Vagina (tissue), 2 donors: ENCODE data around the gene ANKRD52. TPM values are rescaled to one million over a fixed set of nuclear protein-coding genes. Genes with fewer than 3 reads are reported as not detected.

Experiments used
- DNase-seq, 2 donors: peaks; one replicate each; pipeline ENCODE4 v3.0.0-alpha.2; 2017; ENCODE audit errors: extremely low spot score in 2 of 2
- H3K27ac ChIP-seq: fragments of 200-600 bp; sonication (generic); one replicate; pipeline ENCODE4 v1.5.1; 2019
- H3K27me3 ChIP-seq: fragments of 200-600 bp; sonication (generic); one replicate; pipeline ENCODE4 v1.5.1; 2019
- H3K36me3 ChIP-seq, 2 donors: fragments of 200-600 bp; sonication (generic); one replicate each; pipeline ENCODE4 v1.5.1; 2017 to 2019
- H3K4me1 ChIP-seq: fragments of 200-600 bp; sonication (generic); one replicate; pipeline ENCODE4 v1.5.1; 2019
- H3K4me3 ChIP-seq, 2 donors: fragments of 200-600 bp; sonication (generic); 1 replicate in 1 of 2; 2 replicates in 1 of 2; pipeline ENCODE4 v1.5.1; 2016 to 2019
- H3K9me3 ChIP-seq: fragments of 200-600 bp; sonication (generic); one replicate; pipeline ENCODE4 v1.5.1; 2019
- POLR2A ChIP-seq, 2 donors: fragments of 450-650 bp; IDR thresholded peaks; one replicate each; pipeline ENCODE4 v1.6.1; 2017; ENCODE audit warnings: antibody characterized with exemption in 2 of 2, mild to moderate bottlenecking in 2 of 2, moderate library complexity in 2 of 2
- POLR2AphosphoS5 ChIP-seq, 2 donors: sonication (generic); formaldehyde crosslinking; IDR thresholded peaks; one replicate each; pipeline ENCODE4 v1.9.0; 2017; ENCODE audit warnings: antibody characterized with exemption in 2 of 2, mild to moderate bottlenecking in 2 of 2, low read depth in 1 of 2; ENCODE audit not compliant: insufficient read depth in 1 of 2
- intact Hi-C: fragments of 100-400 bp; cut with DNase I; formaldehyde crosslinking; loops from one replicate; pipeline ENCODE4 v1.15.1; 2023
- total RNA-seq: library from RNA; depleted of rRNA; stranded (reverse); fragments of >200 nt; gene quantifications from one replicate; pipeline ENCODE4 v1.2.3, GENCODE V29; 2016
- TF ChIP-seq, protein P1 (sequence below), 3 experiments: fragments of 450-650 bp in 2 of 3; fragments of 200-600 bp in 1 of 3; sonication (generic) in 1 of 3; IDR thresholded peaks; one replicate each; pipeline ENCODE4 v1.5.1; 2017 to 2019; ENCODE audit warnings: antibody characterized with exemption in 3 of 3, mild to moderate bottlenecking in 2 of 3, moderate library complexity in 2 of 3

The ANKRD52 gene
- total RNA-seq, 1 donor from 2014 or later: 22.6 TPM

DNA sequence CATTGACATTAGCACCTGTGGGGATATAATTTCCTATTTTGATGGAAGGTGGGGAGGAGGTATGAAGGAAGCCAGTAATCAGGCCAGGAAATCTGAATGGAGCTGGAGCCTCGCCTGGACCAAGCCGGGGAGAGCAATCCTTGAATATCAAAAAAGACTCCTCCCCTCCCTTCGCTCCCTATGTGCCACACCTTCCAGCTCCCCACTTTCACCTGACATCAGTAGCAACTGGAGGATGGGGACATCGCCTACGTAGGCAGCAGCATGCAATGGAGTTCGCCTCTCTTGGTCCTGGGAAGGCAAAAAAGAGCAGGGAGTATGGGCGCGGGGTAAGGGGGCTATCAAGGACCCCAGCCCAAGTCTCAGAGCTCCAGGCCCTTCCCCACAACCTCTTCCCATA lies 1.1 kb downstream of the ANKRD52 start:
- intact Hi-C loops: no loop called here

DNA sequence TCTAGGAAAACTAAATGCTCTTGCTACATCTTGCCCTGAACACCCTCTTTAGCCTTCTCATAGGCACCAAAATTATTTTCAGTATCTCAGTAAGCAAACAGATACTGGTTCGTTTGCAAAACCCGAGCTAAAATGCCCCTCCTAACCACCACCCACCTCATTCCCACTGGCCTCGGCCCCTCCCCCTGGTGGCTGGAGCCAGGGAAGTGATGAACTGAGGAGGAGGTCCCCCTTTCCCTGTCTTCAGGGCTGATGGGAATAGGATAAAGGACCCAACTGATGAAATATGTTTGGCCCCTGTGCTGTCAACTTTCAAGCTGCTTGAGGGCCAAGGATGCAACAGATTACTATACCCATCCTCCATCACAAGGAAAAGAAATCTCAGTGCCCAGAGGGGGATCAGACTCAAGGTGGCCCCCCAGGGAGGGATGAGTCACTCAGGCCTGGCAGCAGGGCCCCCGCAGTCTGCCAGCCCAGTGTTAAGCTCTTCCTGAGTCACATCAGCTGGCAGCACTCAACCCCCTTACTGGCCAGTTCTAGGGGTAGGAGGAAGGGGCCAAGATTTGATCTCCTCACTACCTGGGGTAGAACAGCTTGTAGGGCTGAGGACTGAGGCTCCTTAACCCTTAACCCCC lies 1.7 kb downstream of the ANKRD52 start:
- TF ChIP-seq POLR2A (IDR thresholded peaks at IDR 0.05): no peak
- TF ChIP-seq, protein P1, sequence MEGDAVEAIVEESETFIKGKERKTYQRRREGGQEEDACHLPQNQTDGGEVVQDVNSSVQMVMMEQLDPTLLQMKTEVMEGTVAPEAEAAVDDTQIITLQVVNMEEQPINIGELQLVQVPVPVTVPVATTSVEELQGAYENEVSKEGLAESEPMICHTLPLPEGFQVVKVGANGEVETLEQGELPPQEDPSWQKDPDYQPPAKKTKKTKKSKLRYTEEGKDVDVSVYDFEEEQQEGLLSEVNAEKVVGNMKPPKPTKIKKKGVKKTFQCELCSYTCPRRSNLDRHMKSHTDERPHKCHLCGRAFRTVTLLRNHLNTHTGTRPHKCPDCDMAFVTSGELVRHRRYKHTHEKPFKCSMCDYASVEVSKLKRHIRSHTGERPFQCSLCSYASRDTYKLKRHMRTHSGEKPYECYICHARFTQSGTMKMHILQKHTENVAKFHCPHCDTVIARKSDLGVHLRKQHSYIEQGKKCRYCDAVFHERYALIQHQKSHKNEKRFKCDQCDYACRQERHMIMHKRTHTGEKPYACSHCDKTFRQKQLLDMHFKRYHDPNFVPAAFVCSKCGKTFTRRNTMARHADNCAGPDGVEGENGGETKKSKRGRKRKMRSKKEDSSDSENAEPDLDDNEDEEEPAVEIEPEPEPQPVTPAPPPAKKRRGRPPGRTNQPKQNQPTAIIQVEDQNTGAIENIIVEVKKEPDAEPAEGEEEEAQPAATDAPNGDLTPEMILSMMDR (IDR thresholded peaks at IDR 0.05): no peak
- no peak for TF ChIP-seq POLR2AphosphoS5 (IDR thresholded peaks at IDR 0.05; ENCODE audit: insufficient read depth in 1 of 2, low read depth in 1 of 2)
- Histone ChIP-seq H3K36me3 (peaks cover 12 to 50% of the 10 kb centered on the region in 2 donors), H3K27me3 (no peaks in the 10 kb centered on the region), H3K9me3 (no peaks in the 10 kb centered on the region), H3K27ac (peak overlapping the region; percentile 84), H3K4me3 (peak overlapping the region in 1 of 2 donors; percentile 93), H3K4me1 (peaks cover 25% of the 10 kb centered on the region)
- no peak for DNase-seq
- intact Hi-C loops: no loop called here

More for the DNA sequence above, 1.1 kb downstream of the ANKRD52 start:
- Histone ChIP-seq H3K9me3 (no peaks in the 10 kb centered on the region), H3K27ac (peak overlapping the region; percentile 84), H3K36me3 (peaks cover 12 to 43% of the 10 kb centered on the region in 2 donors), H3K27me3 (no peaks in the 10 kb centered on the region), H3K4me1 (peaks cover 25% of the 10 kb centered on the region), H3K4me3 (peak overlapping the region; percentile 93 to 99)
- TF ChIP-seq, protein P1 (IDR thresholded peaks at IDR 0.05): no peak
- TF ChIP-seq POLR2AphosphoS5 (IDR thresholded peaks at IDR 0.05; ENCODE audit: insufficient read depth in 1 of 2, low read depth in 1 of 2) (no peak), POLR2A (IDR thresholded peaks at IDR 0.05) (no peak)
- DNase-seq: no peak

GRCh38 chr12:56255671-56256070 lies 2.5 kb downstream of the ANKRD52 start:
- TF ChIP-seq, protein P1 (IDR thresholded peaks at IDR 0.05): no peak
- no peak for TF ChIP-seq POLR2A (IDR thresholded peaks at IDR 0.05)
- no peak for TF ChIP-seq POLR2AphosphoS5 (IDR thresholded peaks at IDR 0.05; ENCODE audit: insufficient read depth in 1 of 2, low read depth in 1 of 2)
- peaks cover 12 to 55% of the 10 kb centered on the region in 2 donors for H3K36me3 ChIP-seq
- no peaks in the 10 kb centered on the region for H3K27me3 ChIP-seq
- intact Hi-C loops: no loop called here
- peaks cover 25% of the 10 kb centered on the region for H3K4me1 ChIP-seq
- H3K4me3 ChIP-seq: no peak overlapping the region
- H3K9me3 ChIP-seq: no peaks in the 10 kb centered on the region
- no peak overlapping the region for H3K27ac ChIP-seq
- DNase-seq: no peak

DNA sequence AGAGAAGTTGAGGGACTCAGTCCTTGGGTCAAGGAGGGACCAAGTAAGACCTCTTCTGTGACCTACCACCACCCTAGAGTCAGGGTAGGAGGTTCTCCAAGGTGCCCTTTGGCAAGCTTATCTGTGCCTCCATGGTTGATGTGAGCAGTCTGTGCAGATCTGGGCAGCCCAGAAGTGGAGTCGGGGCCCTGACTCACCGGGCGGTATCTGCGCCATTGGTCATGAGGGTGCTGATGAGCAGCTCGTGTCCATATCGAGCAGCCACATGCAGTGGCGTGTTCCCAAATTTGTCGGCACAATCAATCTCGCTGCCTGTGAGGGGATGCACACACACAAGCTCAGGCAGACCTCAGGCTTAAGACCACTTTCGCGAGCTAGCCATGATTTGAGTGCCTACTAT lies 5.1 kb downstream of the ANKRD52 start:
- Histone ChIP-seq H3K4me1 (peaks cover 17% of the 10 kb centered on the region), H3K27me3 (no peaks in the 10 kb centered on the region), H3K36me3 (peaks cover 12 to 80% of the 10 kb centered on the region in 2 donors), H3K27ac (no peak overlapping the region), H3K4me3 (no peak overlapping the region), H3K9me3 (no peaks in the 10 kb centered on the region)
- no peak for DNase-seq
- intact Hi-C loops: no loop called here
- TF ChIP-seq POLR2A (IDR thresholded peaks at IDR 0.05) (no peak), POLR2AphosphoS5 (IDR thresholded peaks at IDR 0.05; ENCODE audit: insufficient read depth in 1 of 2, low read depth in 1 of 2) (no peak)
- TF ChIP-seq, protein P1 (IDR thresholded peaks at IDR 0.05): no peak

DNA sequence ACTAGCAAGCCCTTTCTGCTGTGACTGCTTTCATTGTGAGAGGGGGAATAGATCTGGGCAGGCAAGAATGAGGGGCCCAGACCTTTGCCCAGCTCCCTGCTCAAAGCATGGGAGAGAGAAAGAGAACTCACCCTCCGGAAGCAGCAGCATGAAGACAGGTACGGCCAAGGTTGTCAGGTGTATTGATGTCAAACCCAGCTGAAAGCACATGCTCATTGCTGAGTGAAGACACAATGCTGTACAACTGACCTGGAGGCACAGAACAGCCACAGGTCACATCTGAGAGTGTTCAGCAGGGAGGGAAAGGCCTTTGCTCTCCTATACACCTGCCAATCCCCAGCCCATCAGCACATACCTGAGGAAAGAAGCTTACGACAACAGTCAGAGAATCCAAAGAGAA lies 5.5 kb downstream of the ANKRD52 start:
- DNase-seq: no peak
- H3K27ac ChIP-seq: no peak overlapping the region
- peaks cover 12 to 85% of the 10 kb centered on the region in 2 donors for H3K36me3 ChIP-seq
- H3K4me1 ChIP-seq: peaks cover 17% of the 10 kb centered on the region
- no peak overlapping the region for H3K4me3 ChIP-seq
- intact Hi-C loops: no loop called here
- no peaks in the 10 kb centered on the region for H3K9me3 ChIP-seq
- TF ChIP-seq POLR2A (IDR thresholded peaks at IDR 0.05): no peak
- TF ChIP-seq, protein P1 (IDR thresholded peaks at IDR 0.05): no peak
- TF ChIP-seq POLR2AphosphoS5 (IDR thresholded peaks at IDR 0.05; ENCODE audit: insufficient read depth in 1 of 2, low read depth in 1 of 2): no peak
- H3K27me3 ChIP-seq: no peaks in the 10 kb centered on the region
